Activated CD8-positive, alpha-beta memory T cell treated with anti-CD3 and anti-CD28 coated beads for 48 hours (primary cell): Measurements from ENCODE around the gene PPP2R2C.

Experiments used
- DNase-seq, 3 experiments: peaks; one replicate each; pipeline ENCODE4 v3.0.0-alpha.2; 2020; ENCODE audit warnings: low read depth in 2 of 3, low spot score in 2 of 3

Gene PPP2R2C

DNA sequence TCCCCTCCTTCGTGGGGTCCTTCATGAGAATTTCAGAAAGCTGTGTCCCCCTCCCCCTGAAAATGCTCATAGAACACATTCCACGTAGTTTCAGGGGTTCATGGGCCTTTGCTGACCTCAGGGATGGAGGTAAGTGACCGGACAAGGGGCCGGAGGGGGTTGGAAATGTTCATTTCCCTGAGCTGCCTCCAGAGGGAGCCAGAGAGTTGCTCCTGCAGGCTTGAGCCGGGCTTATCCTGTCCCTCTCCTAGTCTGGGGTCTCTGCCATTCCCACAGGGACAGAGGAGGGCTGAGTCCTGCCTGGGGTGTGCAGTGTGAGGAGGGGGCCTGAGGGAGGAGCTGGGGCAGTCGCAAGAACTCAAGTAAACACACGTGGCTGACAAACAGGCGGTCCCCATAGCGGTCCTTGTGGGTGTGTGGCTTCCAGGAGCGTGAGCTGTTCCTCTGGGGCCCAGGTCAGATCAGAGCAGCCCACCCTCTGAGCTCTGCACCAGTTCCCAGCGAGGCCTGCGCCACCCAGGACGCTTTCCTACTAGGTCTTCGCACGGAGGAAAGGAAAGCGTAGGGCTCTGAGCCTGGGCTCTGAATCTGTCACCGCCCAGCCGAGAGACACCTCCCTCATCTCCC is 140.3 kb downstream of the PPP2R2C start:
- no peak for DNase-seq

DNA sequence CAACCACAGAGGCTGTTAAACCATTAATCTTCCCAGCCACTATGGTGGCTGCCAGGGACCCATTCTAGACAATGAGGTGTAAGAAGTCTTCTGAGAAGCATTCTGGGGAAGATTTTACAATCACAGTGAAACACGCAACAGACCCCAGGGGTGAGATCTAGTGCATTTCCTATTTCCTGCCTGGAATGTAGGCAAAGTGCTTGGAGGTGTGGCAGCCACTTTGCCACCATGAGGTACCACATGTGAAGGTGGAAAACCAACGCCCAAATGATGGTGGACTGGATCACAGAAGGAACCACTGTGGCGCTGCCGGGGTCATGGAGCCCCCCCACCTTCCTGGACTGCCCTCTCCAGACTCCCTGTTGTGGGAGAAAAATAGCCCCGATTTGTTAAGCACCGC is 140.9 kb downstream of the PPP2R2C start:
- no peak for DNase-seq

DNA sequence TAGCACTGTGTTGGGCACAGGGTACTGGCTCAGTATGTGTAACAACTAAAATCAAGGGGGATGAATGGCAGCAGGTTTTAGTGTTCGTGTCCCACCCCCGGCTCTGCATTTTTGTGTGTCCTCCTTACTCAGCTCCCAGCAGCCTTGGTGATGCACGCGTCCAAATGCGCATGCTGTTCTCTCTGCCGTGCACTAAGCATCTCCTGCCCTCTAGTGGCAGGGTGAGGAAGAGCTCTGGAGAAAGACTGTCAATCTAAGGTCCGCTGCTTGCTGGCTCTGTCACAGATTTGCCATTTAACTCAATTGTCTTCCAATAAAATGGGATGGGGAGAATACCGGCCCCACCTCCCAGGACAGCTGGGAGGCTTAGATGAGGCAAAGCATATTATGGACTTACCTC is 141.4 kb downstream of the PPP2R2C start:
- no peak for DNase-seq

DNA sequence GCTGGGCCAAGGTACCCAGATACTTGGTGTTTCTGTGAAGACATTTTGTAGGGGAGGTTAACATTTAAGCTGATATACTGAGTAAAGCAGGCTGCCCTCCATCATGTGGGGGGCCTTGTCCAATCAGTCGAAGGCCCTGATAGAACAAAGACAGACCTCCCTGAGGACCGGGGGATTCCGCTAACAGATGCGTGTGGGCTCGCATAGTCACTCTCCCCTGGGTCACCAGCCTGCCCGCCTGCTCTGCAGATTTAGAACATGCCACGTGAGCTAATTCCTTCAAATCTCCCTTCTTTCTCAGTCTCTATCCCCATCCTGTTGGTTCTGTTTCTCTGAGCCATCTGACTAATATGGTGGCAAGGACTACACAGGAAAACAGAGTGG is 142.0 kb downstream of the PPP2R2C start:
- no peak for DNase-seq

DNA sequence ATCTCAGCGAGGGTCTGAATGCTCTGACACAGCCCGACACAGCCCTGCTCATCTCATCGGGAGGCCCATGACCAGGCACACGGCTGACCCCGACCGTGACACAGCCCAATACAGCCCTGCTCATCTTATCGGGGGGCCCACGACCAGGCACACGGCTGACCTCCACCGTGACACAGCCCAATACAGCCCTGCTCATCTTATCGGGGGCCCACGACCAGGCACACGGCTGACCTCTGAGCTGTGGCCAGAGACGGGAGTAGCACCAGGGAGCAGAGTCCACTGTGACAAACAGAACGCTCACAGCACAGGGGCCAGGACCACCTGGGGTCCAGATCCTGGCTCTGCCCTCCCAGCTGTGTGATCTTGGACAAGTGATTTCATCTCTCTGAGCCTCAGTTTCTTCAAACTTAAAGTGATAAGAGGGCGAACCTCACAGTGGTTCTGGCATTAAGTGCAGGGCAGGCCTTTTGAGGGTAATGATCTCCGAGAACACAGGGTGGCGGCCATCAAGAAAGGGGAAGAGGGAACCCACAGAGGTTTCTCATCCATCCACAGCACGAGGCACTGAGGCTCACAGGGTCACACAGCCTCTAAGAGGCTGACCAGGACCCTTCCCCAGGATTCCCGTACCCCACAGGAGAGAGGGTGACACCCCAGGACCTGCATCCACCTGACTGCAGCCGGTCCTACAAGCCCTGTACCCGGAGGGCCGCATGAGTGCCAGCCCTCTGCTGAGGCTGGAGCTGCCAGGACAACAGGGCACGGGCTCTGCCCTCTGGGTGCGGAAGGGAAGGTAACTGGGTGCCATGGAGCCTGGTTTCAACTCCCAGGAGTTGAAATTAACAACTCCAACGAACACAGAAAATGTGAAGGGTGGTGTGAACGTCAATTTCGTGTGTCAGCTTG is 142.7 kb downstream of the PPP2R2C start:
- no peak for DNase-seq

DNA sequence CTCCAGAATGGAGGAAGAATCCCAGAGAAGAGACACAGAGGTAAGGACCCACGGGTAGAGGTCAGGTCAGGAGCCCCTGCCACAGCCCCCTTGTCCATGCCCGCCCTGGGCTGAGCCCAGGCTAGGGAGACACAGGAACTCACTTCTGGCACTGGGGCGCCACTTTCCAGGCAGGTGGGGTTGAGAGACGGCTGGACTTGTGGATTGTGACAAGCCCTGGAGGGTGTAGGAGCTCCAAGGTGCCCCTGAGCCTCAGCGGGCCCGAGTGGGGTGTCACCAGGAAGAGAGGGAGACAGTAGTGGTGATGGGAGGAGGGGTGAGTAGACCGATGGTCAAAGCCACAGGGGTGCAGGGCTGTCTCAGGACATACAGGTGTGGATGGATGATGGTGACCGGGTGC is 143.9 kb downstream of the PPP2R2C start:
- DNase-seq = no peak

DNA sequence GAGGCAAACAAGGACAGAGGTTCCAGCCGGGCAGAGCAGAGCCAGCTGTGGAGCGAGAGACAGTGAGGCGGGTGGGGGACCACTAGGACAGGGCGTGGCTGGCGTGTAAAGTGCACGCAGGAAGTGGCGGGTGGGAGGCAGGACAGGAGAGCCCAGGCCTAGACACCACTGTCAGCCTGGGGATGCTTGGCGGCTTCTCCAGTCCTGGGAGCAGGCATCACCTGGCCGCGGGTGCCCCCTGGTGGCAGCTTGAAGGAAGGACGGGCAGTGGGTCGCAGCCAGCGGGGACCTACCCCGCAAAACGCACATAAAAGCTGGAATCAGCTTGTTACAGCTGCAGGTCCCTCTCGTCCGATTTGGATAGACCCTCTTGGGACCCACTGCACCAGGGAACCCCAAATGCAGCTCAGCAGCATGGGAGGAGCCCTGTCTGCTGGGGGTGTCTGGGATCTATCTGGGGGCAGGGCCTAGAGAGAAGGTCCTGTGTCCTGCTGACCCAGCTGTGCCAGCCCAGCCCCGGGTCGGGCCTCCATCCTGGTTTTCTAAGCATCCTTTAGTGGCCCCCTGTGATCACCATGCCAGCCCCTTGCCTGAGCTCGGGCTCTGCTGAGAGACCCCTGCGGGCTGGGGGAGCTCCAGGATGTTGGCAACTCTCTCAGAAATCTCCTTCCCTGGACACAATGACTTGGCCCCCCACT is 145.0 kb downstream of the PPP2R2C start:
- peak; percentile 48 to 70 (median 60) for DNase-seq

DNA sequence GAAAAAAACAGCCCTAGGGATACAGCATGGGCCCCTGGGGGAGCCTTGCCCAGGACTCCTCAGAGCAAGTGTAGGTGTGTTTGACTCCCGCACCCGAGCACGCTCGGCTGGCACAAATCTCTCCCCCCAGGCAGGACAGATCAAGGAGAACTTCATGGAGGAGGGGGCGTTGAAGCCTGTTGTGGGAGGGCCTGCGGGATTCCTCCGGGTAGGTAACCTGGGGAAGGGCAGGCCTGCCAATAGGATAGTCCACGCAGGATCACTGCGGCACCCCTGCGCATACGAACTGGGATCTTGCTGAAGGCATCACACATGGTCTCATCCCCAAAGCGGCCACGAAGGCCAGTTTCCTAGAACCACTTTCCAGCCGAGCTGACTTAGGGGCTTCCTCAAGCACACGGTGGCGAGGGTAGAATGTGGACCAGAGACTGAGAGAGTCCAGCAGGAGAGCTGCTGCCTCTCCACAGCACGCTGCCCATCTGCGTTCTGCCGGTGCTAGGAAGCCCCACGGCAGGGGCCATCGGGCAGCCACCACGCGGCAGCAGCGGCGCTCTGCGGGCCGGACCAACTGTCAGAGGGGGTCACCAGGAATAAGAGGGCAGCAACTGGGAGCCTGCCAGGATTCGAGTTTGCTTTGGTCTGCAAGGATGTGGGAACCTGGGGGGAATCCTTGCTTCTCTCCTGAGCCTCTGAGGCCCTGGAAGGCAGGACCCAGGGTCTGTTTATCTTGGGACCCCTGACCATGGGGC is 145.9 kb downstream of the PPP2R2C start:
- no peak for DNase-seq

DNA sequence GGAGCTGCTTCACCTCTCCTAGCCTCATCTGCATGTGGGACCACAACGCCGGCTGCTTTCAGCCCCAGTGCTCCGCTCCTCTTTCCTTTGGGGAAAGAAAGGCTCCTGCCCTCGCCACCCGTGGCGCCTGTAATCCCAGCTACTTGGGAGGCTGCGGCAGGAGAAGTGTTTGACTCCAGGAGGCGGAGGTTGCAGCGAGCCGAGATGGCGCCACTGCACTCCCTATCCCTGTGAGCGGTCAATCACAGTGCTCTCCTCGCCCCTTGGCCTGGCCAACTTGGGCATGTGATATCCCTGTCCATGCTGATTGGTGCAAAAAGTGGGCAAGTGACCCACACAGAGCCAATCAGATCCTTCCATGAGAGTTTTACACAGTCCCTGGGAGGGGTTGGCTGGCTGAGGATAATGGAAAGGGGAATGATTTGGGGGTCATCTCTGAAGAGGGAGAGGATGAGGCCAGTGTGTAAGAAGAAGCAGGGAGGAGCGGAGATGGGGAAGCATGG is 146.6 kb downstream of the PPP2R2C start:
- DNase-seq = no peak

DNA sequence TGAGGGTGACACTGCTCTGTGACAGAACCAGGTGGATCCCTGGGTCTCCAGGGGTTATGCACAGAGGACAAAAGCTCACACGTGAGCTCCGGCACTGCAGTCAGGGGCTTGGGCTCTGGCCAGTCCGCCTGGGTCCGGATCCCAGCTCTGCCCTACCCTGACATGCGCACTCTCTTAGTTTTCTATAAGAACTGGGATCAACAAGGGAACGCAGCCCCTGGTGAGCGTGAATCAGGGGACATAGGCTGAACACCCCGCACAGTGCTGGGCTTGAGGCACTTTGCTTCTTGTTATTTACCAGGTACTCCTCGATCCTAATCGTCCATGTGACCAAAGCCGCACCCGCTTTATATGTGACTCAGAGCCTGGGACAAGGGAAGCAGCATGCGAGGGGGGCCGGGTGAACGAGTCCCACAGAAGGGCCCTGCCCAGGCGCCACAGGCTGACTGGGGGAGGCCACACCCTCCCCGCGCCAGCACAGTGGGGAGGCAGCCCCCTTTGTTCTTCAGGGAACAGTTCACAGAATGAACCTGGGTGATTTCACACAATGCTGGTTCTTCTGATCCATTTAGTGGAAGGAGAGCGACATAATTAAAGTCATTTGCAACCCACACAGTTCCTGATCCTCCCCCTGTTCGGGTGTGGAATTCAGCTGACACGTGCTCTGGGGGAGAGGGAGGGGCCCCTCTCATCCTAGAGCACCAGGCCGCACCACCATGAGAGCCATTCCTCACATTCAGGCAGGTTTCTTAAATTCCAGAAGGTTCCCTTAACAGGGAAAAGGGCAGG is 147.2 kb downstream of the PPP2R2C start:
- DNase-seq = no peak

DNA sequence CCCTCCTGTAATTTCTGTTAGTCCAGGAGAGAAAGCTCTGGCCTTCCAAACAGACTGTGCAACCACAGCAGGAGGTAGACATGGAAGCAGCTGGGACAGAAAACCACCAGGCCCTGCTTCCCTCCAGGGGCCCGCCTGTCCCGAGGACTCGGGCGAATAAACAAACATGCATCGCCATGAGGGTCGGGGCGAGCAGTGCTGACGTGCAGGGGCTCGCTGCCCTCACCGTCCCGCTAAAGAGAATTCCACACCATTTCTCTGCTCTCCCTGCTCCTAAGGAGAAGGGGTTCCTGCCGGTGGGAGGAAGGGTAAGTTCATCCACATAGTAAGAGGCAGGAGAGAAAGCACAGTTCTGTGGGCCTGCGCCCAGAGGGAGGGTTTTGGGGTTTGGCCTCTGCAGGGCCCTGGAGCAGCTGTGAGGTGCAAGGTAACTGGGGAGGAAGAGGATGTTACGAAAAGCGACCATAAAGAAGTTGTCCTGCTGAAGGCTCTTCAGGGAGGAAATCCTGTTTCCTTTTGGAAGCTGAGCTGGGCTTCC is 147.9 kb downstream of the PPP2R2C start:
- no peak for DNase-seq

DNA sequence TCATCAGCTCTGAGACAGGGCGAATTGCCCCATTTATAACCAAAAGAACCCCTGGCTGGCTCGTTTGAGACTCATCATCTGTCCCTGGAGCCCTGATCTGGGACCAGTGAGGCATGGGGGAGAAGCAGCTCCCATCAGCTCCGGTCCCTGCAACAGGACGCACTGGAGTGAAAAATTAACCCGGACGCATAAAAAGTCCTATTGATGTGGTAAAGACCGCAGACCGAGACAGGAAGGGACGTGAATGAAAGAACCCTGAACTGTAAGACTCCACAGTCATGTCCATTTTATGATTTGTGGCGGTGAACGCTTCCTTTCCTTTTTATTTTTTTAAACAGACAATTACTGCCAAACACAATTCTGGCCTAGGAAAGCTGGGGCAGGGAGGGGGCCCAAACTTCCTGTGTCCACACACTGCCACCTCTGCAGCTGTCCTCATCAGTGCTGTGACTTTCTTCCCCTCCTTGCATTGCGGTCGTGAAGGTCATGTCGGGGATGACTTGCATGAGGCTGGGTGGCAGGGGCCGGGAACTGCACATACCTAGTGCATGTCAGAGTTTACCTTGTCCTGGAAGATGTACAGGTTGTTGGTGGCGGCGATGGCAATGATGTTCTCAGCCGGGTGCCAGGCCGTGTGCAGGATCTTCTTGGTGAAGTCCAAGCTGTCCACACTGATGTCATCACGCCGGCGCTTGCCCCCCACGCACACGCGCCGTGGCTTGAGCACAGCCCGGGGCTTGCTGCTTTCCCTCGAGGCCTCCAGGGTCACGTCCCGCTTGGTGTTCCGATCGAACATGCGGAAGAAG is 149.4 kb downstream of the PPP2R2C start:
- DNase-seq = no peak

DNA sequence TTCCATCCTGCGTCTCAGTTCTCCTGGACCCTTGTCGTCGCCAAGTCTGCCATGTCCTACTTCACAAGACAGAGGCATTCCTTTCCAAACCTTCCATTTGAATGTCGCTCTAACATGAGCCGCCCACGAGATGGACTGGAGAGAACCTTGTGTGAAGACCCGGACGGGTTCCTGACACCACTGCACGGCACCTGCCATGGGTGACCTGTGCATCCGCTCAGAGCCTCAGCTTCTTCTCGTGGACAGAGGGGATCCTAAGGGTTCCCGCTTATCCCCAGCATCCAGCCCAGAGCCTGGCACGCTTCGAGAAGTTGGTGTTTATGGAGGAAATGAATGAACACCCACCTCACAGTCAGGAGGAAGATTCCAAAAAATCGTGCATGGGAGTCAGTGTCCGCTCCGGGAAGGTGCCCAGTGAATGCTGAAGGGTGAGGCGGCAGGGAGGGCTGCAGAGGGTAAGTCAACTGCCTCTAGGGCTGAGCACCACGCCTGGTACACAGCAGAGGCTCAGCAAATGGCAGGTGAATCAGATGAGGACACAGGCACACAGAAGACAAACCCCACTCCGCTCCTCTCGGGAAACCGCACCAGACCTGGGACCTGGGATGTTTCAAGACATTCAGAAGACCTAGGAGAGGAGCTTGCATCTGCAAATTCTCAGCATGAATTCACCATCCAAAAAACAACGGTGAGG is 150.2 kb downstream of the PPP2R2C start:
- DNase-seq = no peak

DNA sequence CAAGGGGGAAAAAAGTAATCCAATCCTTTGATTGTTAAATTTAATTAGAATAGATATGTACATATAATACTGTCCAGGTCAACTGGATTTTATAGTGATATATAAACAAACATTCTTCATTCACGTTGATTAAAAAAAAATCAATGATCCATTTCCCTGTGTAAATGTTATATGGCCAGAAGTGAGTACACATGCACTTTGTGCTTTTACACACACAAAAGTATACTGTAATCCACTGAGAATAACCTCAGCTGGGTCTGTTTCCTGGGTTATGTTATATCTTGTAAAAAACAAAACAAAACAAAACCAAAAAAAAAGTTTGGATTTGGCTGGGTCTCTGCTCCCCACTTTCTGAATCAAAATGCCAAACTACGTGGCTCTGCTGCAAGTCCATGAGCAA is 151.1 kb downstream of the PPP2R2C start:
- no peak for DNase-seq

DNA sequence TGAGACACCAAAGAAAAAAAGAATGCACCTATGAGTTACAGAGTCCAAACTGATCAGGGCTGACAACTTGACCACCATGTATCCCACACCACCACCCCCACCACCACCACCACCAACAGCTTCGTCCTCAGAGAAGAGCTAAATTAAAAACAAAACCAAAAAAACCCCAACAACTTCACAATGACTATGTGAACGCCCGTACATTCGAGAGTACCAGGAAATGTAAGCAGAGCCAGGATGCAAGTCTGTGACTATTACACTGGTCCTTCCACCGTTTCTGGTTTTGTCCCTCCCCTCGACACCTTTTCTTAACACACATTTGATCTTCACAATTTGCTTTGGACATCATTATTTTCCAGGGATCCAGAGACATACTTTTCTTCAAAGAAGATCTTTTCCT is 151.8 kb downstream of the PPP2R2C start:
- no peak for DNase-seq

DNA sequence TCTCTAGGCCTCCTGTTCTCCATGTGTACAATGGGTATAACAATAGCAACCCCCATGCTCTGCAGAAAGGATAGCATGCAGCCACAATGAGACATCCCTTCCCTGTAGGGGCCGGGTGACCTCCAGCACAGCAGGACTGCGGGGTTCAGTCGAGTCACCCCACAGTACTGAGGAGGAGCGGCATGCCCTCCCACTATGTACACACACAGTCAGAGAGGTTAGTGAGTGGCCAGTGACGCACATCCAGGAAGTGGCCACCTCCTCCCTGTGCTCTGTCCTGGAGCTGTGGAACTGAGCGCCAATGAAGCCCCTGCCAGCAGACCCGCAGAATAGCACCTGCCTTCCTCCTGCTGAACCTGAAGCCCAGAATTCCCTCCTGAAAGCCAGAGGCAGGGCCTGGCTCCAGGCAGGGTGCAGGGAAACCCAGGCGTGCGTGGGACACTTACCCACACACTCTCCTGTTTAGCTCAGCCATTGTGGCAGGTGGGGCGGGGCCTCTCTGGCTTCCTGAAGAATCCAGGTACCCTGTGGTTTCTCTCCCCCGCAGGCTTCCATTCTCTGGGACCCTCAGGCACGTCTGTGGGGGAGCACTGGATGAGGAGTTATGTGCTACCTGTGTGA is 152.8 kb downstream of the PPP2R2C start:
- DNase-seq = no peak

DNA sequence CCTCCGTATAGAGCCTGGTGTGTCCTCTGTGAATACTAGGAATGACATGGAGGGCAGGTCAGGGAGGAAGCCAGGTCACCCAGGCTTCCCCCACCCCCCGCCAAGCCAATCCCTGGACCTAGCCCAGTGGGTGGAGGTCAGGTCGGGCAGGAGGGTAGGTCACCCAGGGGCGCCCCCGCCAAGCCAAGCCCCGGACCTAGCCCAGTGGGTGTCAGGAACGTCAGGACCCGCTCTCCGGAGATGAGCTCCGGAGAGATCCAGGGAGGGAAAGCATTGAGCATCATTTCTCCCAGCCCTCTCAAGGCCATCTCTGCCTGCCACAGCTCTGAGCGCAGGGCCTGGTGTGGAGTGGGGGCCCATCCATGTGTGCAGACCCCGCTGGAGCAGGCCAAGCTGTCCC is 154.2 kb downstream of the PPP2R2C start:
- no peak for DNase-seq

DNA sequence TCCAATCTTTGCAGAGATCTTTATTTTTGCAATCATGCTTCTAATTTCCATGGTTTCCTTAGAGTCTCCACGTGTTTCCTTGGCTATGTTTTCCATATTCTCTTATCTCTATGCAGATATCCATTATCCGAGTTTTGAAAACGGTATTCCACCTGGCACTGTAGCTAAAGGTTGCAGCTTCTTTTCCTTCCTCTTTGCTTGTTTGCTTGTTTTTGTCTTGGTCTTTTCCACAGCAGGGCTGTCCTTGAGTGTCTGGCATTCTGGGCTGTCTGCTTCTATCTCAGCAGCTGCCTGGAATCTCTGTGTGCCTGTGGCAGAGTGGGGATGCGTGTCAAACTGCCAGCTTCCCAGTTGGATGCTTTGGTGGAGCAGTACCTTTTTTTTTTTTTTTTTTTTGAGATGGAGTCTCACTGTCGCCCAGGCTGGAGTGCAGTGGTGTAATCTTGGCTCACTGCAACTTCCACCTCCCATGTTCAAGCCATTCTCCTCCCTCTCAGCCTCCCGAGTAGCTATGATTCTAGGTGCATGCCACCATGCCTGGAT is 155.9 kb downstream of the PPP2R2C start:
- no peak for DNase-seq
